ENCODE results near the gene GNRHR. TPM values are rescaled to one million over a fixed set of nuclear protein-coding genes. Genes with fewer than 3 reads are reported as not detected.

GNRHR gene
- total RNA-seq, 2 experiments from 2014 or later: not detected

DNA sequence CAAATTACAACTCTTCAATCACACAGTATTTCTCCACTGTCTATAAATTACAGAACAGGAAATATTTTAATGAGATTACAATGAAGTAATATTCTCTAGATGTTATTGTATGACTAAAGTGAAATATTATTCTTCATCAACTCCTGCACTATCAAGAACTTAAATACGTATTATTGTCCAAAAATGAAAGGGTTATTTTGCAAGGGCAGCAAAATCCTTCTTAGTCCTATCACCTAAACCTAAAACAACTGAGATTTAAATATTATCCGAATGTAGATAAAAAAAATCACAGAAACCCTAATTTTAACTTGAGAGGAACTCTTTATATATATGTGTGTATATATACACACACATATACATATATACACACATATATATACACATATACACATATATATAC lies 58.1 kb downstream of the GNRHR start:
- peaks cover 29% of the 10 kb centered on the region for H3K4me1 Mint-ChIP-seq (ENCODE audit: low read depth)
- POLR2A ChIA-PET: no interaction called here
- CTCF ChIA-PET: no interaction called here
- no peaks in the 10 kb centered on the region for H3K27me3 Mint-ChIP-seq
- intact Hi-C loops (cut with micrococcal nuclease): no loop called here
- DNase-seq: no peak
- peaks cover 31% of the 10 kb centered on the region for H3K36me3 Mint-ChIP-seq
- peaks cover 8% of the 10 kb centered on the region for H3K9me3 Mint-ChIP-seq
- no peak overlapping the region for H3K4me3 Mint-ChIP-seq
- H3K27ac Mint-ChIP-seq: no peak overlapping the region

DNA sequence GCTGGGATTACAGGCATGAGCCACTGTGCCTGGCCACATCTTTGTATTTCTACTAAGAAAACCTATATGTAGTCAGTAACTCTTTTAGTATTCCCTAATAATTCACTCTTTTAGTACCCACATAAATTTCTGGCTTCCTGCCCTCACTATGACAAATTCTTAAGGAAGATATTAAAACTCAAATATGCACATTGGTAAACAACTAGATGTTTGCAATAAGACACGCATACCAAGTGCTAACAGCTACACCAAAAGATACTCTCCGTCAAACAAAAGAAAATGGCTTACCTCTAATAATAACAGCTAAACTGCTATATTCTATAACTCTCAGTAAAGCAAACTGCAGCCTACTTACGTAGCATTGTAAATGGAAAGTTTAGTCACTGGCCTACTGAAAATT lies 59.5 kb downstream of the GNRHR start:
- intact Hi-C loops (cut with micrococcal nuclease): no loop called here
- peaks cover 36% of the 10 kb centered on the region for H3K4me1 Mint-ChIP-seq (ENCODE audit: low read depth)
- ChIA-PET CTCF (no interaction called here), POLR2A (no interaction called here)
- H3K9me3 Mint-ChIP-seq: peaks cover 8% of the 10 kb centered on the region
- no peak overlapping the region for H3K4me3 Mint-ChIP-seq
- no peak for DNase-seq
- no peak overlapping the region for H3K27ac Mint-ChIP-seq
- peaks cover 39% of the 10 kb centered on the region for H3K36me3 Mint-ChIP-seq
- no peaks in the 10 kb centered on the region for H3K27me3 Mint-ChIP-seq

DNA sequence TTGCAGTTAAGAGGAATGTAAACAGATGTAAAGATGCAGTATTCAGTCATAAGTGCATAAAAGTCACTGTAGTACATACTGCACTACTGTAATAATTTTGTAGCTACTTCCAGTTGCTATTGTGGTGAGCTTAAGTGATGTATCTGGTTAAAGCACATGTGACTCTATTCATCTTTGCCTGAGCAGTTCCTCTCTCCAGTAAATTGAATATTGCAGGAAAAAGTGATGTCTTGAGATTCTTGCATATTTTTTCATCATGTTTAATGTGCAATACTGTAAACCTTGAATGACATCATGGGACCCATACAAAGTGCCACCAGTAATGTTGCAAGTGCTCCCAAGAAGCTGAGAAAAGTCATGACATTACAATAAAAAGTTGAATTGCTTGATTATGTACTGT lies 62.9 kb downstream of the GNRHR start:
- Mint-ChIP-seq H3K4me3 (no peak overlapping the region), H3K27ac (no peak overlapping the region), H3K9me3 (peaks cover 8% of the 10 kb centered on the region), H3K36me3 (peaks cover 46% of the 10 kb centered on the region), H3K27me3 (no peaks in the 10 kb centered on the region), H3K4me1 (ENCODE audit: low read depth) (peaks cover 22% of the 10 kb centered on the region)
- POLR2A ChIA-PET: no interaction called here
- intact Hi-C loops (cut with micrococcal nuclease): no loop called here
- DNase-seq: no peak
- CTCF ChIA-PET: interaction anchor here (1.0 kb wide), 1 partner anchor 55 kb away, joined by 3 read pairs; no protein-coding TSS in a partner anchor

Other genes with a start within 250 kb of the GNRHR start
- 10 to 100 TPM; 32.6 to 33.5 TPM for gene CENPC, start 208.9 kb downstream of the GNRHR start, total RNA-seq
- gene STAP1, start 195.7 kb downstream of the GNRHR start, total RNA-seq: 1 to 10 TPM; 5.5 to 5.9 TPM
- 100 to 1,000 TPM; 107 to 112 TPM for gene UBA6, start 53.2 kb downstream of the GNRHR start, total RNA-seq
- gene TMPRSS11D, start 129.6 kb upstream of the GNRHR start, total RNA-seq: not detected
- not detected for gene TMPRSS11A, start 209.1 kb upstream of the GNRHR start, total RNA-seq